Immature natural killer cell (primary cell): ENCODE data around the gene PNPO. TPM values are rescaled to one million over a fixed set of nuclear protein-coding genes. Genes with fewer than 3 reads are reported as not detected.
"Not testable (repeated sequence)": the region's sequence is repeated elsewhere in the genome, so short reads cannot be mapped to it uniquely, and the experiment has no call there.

Experiments used
- DNase-seq, 3 donors: peaks; one replicate each; pipeline ENCODE4 v3.0.0; 2022; ENCODE audit warnings: mixed read lengths in 1 of 3
- H3K27ac Mint-ChIP-seq, 6 donors: one replicate each; pipeline ENCODE4 v1.8.0; 2020; ENCODE audit warnings: mixed read lengths in 6 of 6, mild to moderate bottlenecking in 5 of 6, inconsistent platforms in 4 of 6, moderate library complexity in 3 of 6
- H3K27me3 Mint-ChIP-seq, 3 donors: one replicate each; pipeline ENCODE4 v1.8.0; 2020 to 2021; ENCODE audit warnings: low read depth in 3 of 3, mild to moderate bottlenecking in 3 of 3, mixed read lengths in 3 of 3, moderate library complexity in 3 of 3, inconsistent platforms in 1 of 3
- H3K36me3 Mint-ChIP-seq, 3 donors: one replicate each; pipeline ENCODE4 v1.8.0; 2020; ENCODE audit warnings: mixed read lengths in 3 of 3, inconsistent platforms in 2 of 3, mild to moderate bottlenecking in 2 of 3
- H3K4me1 Mint-ChIP-seq, 2 donors: one replicate each; pipeline ENCODE4 v1.8.0; 2020; ENCODE audit warnings: inconsistent platforms in 2 of 2, mild to moderate bottlenecking in 2 of 2, mixed read lengths in 2 of 2, moderate library complexity in 1 of 2
- H3K4me3 Mint-ChIP-seq, 5 donors: one replicate each; pipeline ENCODE4 v1.8.0; 2020; ENCODE audit warnings: mild to moderate bottlenecking in 5 of 5, mixed read lengths in 5 of 5, inconsistent platforms in 3 of 5, moderate library complexity in 3 of 5
- H3K9me3 Mint-ChIP-seq, 6 donors: one replicate each; pipeline ENCODE4 v1.8.0; 2020; ENCODE audit warnings: mild to moderate bottlenecking in 6 of 6, mixed read lengths in 6 of 6, inconsistent platforms in 4 of 6, moderate library complexity in 3 of 6
- polyA plus RNA-seq, 3 donors: library from polyadenylated mRNA; unstranded; fragments of 300-500 nt; fragmentation: Illumina TruSeq; gene quantifications; one replicate each; pipeline ENCODE4 v1.2.3, GENCODE V29; 2021

PNPO gene
- polyA plus RNA-seq, 3 donors from 2014 or later: 14.3 to 21.2 (median 18.6) TPM

DNA sequence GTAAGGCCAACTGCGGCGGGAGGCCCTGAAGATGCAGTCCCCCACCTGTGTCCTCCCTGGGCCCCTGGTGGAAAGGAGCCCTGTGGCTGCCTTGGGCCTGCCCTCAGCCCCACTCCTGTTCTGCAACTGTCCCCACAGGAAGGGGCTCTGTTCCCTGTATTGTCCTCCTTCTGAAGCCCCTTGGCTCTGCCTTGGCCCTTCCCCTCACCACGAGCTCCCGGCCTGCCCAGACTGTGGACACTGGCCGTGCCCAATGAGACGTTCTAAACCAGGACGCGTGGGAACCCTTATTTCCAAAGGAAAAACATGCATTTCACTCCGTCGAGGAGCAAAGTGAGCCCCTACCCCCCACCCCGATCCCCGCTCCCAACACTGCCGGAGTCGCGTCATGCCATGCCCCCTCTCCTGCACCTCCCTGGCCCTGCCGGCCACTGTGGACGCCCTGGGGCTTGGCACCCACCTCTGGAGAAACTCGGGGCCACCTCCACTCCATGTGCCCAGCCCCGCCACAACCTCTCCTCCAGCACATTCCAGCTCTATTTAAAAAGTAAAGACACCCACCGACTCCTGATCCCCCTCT lies 13.5 kb upstream of the PNPO start:
- peaks cover 0 to 4% (median 0%) of the 10 kb centered on the region in 3 donors for H3K27me3 Mint-ChIP-seq
- peaks cover 13 to 41% (median 19%) of the 10 kb centered on the region in 3 donors for H3K36me3 Mint-ChIP-seq
- DNase-seq: no peak
- H3K4me1 Mint-ChIP-seq: no peaks in the 10 kb centered on the region
- H3K4me3 Mint-ChIP-seq: no peak overlapping the region
- H3K9me3 Mint-ChIP-seq: no peaks in the 10 kb centered on the region
- H3K27ac Mint-ChIP-seq: no peak overlapping the region

DNA sequence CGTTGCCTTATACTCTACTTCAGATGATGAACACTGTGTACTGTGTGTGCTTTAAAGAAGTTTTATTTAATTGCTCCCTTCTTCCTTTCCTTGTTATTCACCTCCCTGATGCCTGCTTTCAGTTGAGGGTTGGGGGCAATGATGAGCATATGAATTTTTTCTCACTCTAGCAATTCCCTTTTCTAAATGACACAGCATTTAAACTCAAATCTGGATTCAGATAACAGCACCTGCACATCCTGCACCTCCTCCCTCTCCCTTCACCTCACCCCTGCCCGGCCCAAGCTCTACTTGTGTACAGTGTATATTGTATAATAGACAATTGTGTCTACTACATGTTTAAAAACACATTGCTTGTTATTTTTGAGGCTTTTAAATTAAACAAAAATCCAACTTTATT lies 13.0 kb upstream of the PNPO start:
- H3K4me3 Mint-ChIP-seq: no peak overlapping the region
- peaks cover 0 to 4% (median 0%) of the 10 kb centered on the region in 3 donors for H3K27me3 Mint-ChIP-seq
- H3K27ac Mint-ChIP-seq: no peak overlapping the region
- H3K4me1 Mint-ChIP-seq: no peaks in the 10 kb centered on the region
- peaks cover 13 to 37% (median 19%) of the 10 kb centered on the region in 3 donors for H3K36me3 Mint-ChIP-seq
- H3K9me3 Mint-ChIP-seq: no peaks in the 10 kb centered on the region
- no peak for DNase-seq

DNA sequence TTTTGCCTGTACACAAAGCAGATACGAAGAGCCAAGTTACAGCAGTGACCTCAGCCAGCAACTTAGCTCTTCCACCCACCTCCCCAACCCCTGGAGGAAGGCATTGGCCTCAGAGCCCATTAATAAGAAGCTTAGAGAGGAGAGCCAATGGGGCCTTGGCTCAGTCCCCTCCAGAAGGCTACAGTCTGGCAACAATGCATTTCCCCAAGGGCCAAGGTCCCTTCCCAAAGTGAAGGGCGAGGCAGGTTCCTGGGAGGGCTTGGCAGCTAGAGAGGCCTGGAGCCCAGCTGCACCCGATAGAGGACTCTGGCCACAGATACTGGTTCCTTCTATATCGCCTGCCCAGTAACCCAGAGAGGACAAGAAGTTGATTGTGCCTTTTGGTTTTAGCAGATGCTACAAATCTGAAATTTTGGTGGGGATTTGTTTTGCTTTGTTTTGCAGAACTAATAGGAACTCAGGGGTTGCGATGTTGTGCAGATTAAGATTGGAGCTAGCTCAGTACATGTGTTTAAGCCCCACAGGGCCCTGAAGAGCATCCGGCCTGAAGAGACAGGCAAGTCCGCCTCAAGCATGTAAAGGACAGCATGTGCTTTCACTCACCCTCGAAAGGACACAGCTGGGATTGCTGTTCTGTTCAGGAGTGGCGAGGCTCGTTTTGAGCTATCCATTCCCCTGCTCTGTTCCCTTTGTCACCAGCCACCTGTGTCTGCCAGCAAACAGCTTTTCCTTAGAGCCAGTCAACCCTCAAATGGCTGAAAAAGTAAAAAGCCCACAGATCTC lies 12.0 kb upstream of the PNPO start:
- Mint-ChIP-seq H3K4me1 (no peaks in the 10 kb centered on the region), H3K4me3 (no peak overlapping the region), H3K36me3 (peaks cover 13 to 30% (median 19%) of the 10 kb centered on the region in 3 donors), H3K9me3 (no peaks in the 10 kb centered on the region), H3K27ac (no peak overlapping the region), H3K27me3 (peaks cover 0 to 4% (median 0%) of the 10 kb centered on the region in 3 donors)
- no peak for DNase-seq

DNA sequence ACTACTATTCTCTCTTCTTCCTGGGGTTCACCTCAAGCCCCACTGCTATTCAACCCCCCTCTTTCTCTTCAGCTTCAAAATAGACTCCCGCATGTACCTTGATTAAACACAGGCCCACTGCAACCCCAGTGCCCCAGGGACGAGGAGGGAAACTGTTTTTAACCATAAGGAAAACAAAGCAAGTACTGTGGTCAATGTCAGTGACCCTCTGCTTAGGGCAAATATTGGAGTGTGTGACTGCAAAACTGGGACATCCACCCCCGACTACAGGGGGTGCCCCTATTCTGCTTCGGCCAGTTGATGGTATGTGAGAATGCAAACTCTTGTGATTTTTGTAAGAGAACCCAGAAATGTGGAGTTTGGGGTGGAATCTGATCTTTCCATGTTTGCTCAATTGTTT lies 9.5 kb upstream of the PNPO start:
- H3K36me3 Mint-ChIP-seq: peaks cover 7 to 17% (median 13%) of the 10 kb centered on the region in 3 donors
- no peak overlapping the region for H3K4me3 Mint-ChIP-seq
- no peaks in the 10 kb centered on the region for H3K4me1 Mint-ChIP-seq
- peak overlapping the region in 4 of 6 donors; percentile 30 to 77 (median 54) for H3K27ac Mint-ChIP-seq
- peaks cover 0 to 5% (median 0%) of the 10 kb centered on the region in 3 donors for H3K27me3 Mint-ChIP-seq
- no peak for DNase-seq
- H3K9me3 Mint-ChIP-seq: no peaks in the 10 kb centered on the region

DNA sequence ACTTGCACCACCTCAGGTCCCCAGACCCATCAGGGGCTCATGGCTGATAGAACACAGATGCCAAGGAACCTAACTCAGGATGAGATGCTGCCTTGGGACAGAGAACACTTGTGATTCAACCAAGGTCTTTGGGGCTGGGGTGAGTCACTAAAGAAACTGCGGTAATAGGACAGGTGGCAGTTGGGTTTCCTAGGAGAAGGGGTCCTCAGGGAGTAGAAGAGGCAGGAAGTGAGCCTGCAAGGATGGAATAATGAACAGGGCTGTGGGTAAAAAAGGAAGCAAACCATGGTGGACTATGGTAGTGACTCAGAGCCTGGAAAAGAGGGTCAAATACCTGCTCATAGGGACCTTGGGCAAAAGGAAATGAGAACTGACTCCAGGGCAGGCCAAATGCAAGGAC lies 6.5 kb upstream of the PNPO start:
- H3K4me1 Mint-ChIP-seq: no peaks in the 10 kb centered on the region
- DNase-seq: no peak
- no peak overlapping the region for H3K27ac Mint-ChIP-seq
- no peaks in the 10 kb centered on the region for H3K9me3 Mint-ChIP-seq
- no peak overlapping the region for H3K4me3 Mint-ChIP-seq
- peaks cover 0 to 5% (median 3%) of the 10 kb centered on the region in 3 donors for H3K36me3 Mint-ChIP-seq
- peaks cover 0 to 2% (median under 1%) of the 10 kb centered on the region in 3 donors for H3K27me3 Mint-ChIP-seq

DNA sequence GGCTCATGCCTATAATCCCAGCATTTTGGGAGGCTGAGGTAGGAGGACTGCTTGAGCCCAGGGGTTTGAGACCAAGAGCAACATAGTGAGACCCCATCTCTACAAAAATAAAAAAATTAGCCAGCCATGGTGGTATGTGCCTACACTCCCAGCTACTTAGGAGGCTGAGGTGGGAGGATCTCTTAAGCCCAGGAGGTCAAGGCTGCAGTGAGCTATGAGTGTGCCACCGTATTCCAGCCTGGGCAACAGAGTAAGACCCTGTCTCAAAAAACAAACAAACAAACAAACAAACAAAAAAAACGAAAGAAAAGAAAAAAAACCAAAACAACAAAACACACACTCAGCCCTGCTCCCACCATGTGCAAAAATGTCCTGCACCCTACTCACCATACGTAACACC lies 5.9 kb upstream of the PNPO start:
- not testable (repeated sequence) for H3K27me3 Mint-ChIP-seq, H3K4me1 Mint-ChIP-seq, H3K9me3 Mint-ChIP-seq, H3K27ac Mint-ChIP-seq, H3K36me3 Mint-ChIP-seq, DNase-seq, H3K4me3 Mint-ChIP-seq

DNA sequence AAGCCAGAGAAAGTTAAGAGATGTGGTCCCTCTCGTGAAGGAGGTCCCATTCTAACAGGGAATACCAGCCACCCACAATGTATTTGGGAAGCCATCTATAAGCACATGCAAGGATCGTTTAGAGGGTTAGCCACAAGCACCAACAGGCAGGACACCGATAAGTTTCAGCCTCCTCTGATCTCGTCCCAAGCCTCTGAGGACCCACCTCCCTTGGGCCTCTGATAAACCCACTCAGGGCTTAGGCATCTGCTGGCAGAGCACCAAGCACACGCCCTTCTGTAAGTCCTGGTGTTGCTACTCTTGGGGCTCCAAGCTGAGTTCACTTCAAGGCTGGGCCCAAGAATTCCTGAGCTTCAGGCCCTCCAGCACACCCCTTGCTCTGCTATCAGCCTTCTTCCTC lies 5.4 kb upstream of the PNPO start:
- Mint-ChIP-seq H3K27me3 (peaks cover 0 to 2% (median 1%) of the 10 kb centered on the region in 3 donors), H3K4me3 (no peak overlapping the region), H3K36me3 (no peaks in the 10 kb centered on the region), H3K27ac (no peak overlapping the region), H3K9me3 (no peaks in the 10 kb centered on the region), H3K4me1 (peaks cover 2% of the 10 kb centered on the region in 2 donors)
- no peak for DNase-seq

DNA sequence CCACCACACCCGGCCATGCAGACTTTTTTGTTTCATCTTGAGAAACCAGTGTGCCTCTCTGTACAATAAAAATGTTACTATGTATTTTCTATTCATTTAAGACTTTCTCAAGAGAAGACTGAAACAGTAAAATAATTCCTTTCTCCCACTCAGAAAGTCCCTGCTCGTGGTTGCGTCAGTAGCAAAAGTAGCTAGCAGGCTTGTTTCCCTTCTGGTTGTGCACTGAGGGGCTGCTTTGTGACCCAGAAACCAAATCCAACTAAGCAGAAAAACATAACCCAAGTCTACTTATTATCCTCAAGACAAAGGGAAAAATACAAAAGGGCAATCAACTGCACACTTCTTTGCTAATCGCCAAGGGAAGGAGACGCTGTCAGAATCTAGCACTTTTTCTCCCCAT lies 3.4 kb upstream of the PNPO start:
- Mint-ChIP-seq H3K27ac (no peak overlapping the region), H3K27me3 (peaks cover 0 to 6% (median 5%) of the 10 kb centered on the region in 3 donors), H3K36me3 (no peaks in the 10 kb centered on the region), H3K9me3 (no peaks in the 10 kb centered on the region), H3K4me3 (no peak overlapping the region), H3K4me1 (peaks cover 14 to 15% of the 10 kb centered on the region in 2 donors)
- DNase-seq: no peak

DNA sequence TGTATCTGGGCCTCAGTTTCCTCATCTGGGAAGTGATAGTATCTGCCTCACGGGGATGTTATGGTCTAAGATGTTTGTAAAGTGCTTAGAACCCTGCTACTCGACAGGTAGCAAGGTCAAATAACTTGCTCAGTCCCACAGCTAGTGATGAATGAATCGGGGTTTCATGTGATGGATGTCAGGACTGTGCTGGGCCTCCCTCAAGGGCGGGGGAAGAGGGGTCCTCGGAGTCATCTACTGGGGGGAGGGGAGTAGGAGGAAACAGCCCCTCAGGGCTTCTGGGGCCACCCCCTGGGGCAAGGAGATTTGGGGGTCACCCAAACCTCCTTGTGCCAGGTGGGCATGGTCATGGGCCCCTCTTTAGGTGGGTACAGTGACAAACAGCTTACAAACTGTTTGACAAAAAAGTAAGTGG lies 732 bp downstream of the PNPO start:
- H3K27me3 Mint-ChIP-seq: peaks cover 0 to 6% (median 4%) of the 10 kb centered on the region in 3 donors
- peak overlapping the region; percentile 76 to 93 (median 86) for H3K4me3 Mint-ChIP-seq
- H3K9me3 Mint-ChIP-seq: no peaks in the 10 kb centered on the region
- peak overlapping the region; percentile 78 to 90 (median 83) for H3K27ac Mint-ChIP-seq
- H3K36me3 Mint-ChIP-seq: peaks cover 0 to 4% (median 0%) of the 10 kb centered on the region in 3 donors
- H3K4me1 Mint-ChIP-seq: peaks cover 31 to 44% of the 10 kb centered on the region in 2 donors
- DNase-seq: no peak

DNA sequence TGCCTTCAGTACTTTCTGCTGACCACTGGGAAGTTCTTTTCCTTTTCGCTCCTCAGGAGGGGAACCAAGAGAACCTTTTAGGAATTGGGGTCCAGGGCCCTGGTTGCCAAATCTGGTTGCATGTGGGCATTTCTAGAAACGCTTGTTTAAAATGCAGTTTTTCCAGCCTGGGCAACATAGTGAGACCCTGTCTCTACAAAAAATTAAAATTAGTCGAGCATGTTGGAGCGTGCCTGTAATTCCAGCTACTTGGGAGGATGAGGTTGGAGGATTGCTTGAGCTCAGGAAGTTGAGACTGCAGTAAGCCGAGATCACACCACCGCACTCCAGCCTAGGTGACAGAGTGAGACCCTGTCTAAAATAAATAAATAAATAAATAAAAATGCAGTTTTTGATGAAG lies 1.2 kb downstream of the PNPO start:
- Mint-ChIP-seq H3K9me3 (no peaks in the 10 kb centered on the region), H3K4me1 (peaks cover 31 to 45% of the 10 kb centered on the region in 2 donors), H3K36me3 (peaks cover 0 to 4% (median 0%) of the 10 kb centered on the region in 3 donors), H3K4me3 (peak overlapping the region; percentile 76 to 93 (median 86)), H3K27me3 (peaks cover 0 to 6% (median 4%) of the 10 kb centered on the region in 3 donors), H3K27ac (peak overlapping the region in 5 of 6 donors; percentile 78 to 90 (median 84))
- DNase-seq: no peak

DNA sequence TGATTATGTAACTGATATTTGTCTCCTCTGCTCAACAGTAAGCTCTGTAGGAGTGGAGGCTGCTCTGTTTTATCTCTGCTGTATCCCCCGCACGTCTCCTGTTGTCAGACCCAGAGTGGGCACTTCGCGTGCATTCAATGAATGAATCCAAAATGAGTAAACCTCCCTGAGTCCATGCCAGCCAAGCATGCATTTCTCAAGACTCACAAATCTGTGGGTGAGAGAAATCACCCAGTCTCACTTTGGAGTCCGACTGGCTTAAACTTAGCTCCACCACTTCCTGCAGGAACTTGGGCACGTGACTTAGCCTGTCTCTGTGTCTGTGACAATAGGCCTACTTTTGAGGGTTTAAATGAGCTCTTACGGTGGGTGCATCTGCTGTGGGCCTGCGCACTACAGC lies 3.7 kb downstream of the PNPO start:
- Mint-ChIP-seq H3K27me3 (peaks cover 0 to 4% (median 4%) of the 10 kb centered on the region in 3 donors), H3K36me3 (peaks cover 0 to 9% (median 0%) of the 10 kb centered on the region in 3 donors), H3K27ac (peak overlapping the region; percentile 34 to 89 (median 72)), H3K4me1 (peaks cover 40 to 55% of the 10 kb centered on the region in 2 donors), H3K4me3 (peak overlapping the region; percentile 1 to 36 (median 25)), H3K9me3 (no peaks in the 10 kb centered on the region)
- peak; percentile 40 to 41 (median 40) for DNase-seq

DNA sequence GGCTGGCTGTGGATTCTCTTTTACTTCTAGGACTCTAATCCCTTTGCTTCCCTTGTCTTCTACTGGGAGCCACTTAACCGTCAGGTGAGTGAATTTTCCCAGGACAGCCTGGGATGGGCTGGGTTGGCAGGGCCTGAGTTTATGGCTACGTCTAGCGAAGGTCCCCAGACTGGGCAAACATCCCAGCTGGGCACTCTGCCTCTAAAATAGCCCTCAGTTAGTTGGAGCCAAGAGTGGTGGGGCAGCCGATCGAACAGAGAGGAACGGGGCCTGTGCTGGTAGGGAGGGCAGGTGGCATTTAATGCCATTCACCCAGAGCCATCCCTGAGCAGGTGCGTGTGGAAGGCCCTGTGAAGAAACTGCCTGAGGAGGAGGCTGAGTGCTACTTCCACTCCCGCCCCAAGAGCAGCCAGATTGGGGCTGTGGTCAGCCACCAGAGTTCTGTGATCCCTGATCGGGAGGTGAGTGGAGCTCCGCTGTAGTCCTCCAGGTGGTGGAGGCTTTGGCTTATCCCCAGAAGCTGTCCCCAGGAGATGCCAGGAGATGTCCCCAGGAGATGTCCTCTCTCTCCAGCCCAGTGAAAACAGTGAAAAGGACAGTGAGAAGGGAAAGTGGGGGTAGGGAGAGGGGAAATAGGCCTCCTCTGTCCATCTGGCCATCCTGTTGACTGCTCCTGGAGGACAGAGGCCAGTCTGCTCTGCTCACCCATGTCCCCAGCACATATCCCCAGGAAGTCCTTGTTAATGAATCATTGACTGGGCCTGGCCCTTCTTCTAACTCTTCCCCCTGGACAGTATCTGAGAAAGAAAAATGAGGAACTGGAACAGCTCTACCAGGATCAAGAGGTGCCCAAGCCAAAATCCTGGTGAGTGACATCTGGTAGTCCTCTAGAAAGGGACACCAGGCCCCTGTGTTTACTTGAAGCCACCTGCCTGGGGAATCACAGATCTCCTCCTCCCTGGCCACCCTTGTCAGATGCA lies 4.4 kb downstream of the PNPO start:
- no peak for DNase-seq
- Mint-ChIP-seq H3K27me3 (peaks cover 0 to 4% (median 4%) of the 10 kb centered on the region in 3 donors), H3K36me3 (peaks cover 0 to 9% (median 0%) of the 10 kb centered on the region in 3 donors), H3K4me1 (peaks cover 39 to 55% of the 10 kb centered on the region in 2 donors), H3K27ac (peak overlapping the region in 5 of 6 donors; percentile 61 to 89 (median 77)), H3K9me3 (no peaks in the 10 kb centered on the region), H3K4me3 (peak overlapping the region in 1 of 5 donors; percentile 7)

DNA sequence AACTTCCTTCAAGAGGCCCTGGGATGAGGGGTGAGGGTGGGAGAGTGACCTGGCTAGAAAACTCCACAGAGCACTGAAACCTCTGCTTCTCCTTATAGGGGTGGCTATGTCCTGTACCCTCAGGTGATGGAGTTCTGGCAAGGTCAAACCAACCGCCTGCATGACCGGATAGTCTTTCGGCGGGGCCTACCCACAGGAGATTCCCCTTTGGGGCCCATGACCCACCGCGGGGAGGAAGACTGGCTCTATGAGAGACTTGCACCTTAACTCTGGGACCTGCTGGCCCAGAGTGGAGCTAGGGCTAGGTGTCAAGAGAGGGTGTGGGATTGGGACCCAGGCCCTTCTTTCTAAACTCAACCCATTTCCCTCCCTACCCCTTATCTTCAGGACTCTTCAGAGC lies 5.1 kb downstream of the PNPO start:
- H3K36me3 Mint-ChIP-seq: peaks cover 0 to 9% (median 0%) of the 10 kb centered on the region in 3 donors
- no peak for DNase-seq
- H3K9me3 Mint-ChIP-seq: no peaks in the 10 kb centered on the region
- H3K27ac Mint-ChIP-seq: peak overlapping the region in 1 of 6 donors; percentile 58
- peaks cover 0 to 1% (median 0%) of the 10 kb centered on the region in 3 donors for H3K27me3 Mint-ChIP-seq
- H3K4me1 Mint-ChIP-seq: peaks cover 34 to 48% of the 10 kb centered on the region in 2 donors
- H3K4me3 Mint-ChIP-seq: no peak overlapping the region
